Nephron (organoid): ENCODE results near the gene SGPP2.
A peak's percentile ranks its signal among the peaks of the same experiment; 100 is the strongest.
"Not testable (repeated sequence)": the region's sequence is repeated elsewhere in the genome, so short reads cannot be mapped to it uniquely, and the experiment has no call there.

Source experiments
- H3K27ac Mint-ChIP-seq, 3 experiments: 2 replicates each; pipeline ENCODE4 v1.8.0; 2020; ENCODE audit warnings: mixed read lengths in 3 of 3, mild to moderate bottlenecking in 2 of 3, moderate library complexity in 1 of 3
- H3K27me3 Mint-ChIP-seq: 2 replicates; pipeline ENCODE4 v1.8.0; 2021; ENCODE audit warnings: low read depth, mild to moderate bottlenecking, moderate library complexity, mixed read lengths
- H3K36me3 Mint-ChIP-seq: 2 replicates; pipeline ENCODE4 v1.8.0; 2020; ENCODE audit warnings: low read depth, mixed read lengths
- H3K4me1 Mint-ChIP-seq: 2 replicates; pipeline ENCODE4 v1.8.0; 2020; ENCODE audit warnings: mixed read lengths
- H3K4me3 Mint-ChIP-seq, 3 experiments: 2 replicates each; pipeline ENCODE4 v1.8.0; 2020; ENCODE audit warnings: mild to moderate bottlenecking in 3 of 3, mixed read lengths in 3 of 3, moderate library complexity in 2 of 3
- H3K9me3 Mint-ChIP-seq: 2 replicates; pipeline ENCODE4 v1.8.0; 2020; ENCODE audit warnings: mixed read lengths
- TF ChIP-seq, protein P1 (sequence below), 3 experiments: fragments of 200-600 bp; sonication (generic); IDR thresholded peaks; one replicate each; pipeline ENCODE4 v1.5.0; 2021; ENCODE audit warnings: antibody characterized with exemption in 3 of 3; ENCODE audit not compliant: unreplicated experiment in 3 of 3

The SGPP2 gene

DNA sequence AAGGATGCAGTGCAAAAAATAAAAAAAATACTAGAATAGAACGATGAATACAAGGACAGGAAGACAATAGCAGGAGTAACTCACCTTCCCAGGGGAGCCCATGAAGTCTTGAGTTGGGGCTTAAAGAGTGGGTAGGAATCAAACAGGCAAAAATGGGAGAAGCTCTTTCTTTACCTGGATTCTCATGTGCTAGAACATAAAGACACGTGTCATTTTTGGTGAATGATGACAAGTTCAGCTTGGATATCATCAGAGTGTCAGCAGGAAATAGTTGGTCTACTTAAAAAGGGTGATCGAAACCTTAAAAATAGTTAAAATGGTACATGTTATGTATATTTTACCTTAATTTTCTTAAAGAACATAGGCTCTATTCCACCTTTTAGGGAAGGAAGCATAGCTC lies 5.7 kb downstream of the SGPP2 start:
- no peak overlapping the region for H3K27ac Mint-ChIP-seq
- no peaks in the 10 kb centered on the region for H3K9me3 Mint-ChIP-seq
- TF ChIP-seq, protein P1, sequence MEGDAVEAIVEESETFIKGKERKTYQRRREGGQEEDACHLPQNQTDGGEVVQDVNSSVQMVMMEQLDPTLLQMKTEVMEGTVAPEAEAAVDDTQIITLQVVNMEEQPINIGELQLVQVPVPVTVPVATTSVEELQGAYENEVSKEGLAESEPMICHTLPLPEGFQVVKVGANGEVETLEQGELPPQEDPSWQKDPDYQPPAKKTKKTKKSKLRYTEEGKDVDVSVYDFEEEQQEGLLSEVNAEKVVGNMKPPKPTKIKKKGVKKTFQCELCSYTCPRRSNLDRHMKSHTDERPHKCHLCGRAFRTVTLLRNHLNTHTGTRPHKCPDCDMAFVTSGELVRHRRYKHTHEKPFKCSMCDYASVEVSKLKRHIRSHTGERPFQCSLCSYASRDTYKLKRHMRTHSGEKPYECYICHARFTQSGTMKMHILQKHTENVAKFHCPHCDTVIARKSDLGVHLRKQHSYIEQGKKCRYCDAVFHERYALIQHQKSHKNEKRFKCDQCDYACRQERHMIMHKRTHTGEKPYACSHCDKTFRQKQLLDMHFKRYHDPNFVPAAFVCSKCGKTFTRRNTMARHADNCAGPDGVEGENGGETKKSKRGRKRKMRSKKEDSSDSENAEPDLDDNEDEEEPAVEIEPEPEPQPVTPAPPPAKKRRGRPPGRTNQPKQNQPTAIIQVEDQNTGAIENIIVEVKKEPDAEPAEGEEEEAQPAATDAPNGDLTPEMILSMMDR (IDR thresholded peaks at IDR 0.05; ENCODE audit: unreplicated experiment in 3 of 3), result no peak
- H3K36me3 Mint-ChIP-seq, result no peaks in the 10 kb centered on the region
- no peak overlapping the region for H3K4me3 Mint-ChIP-seq
- peaks cover 34% of the 10 kb centered on the region for H3K4me1 Mint-ChIP-seq
- H3K27me3 Mint-ChIP-seq, result peaks cover 61% of the 10 kb centered on the region

- H3K27me3 Mint-ChIP-seq, result peaks cover 58% of the 10 kb centered on the region
- H3K9me3 Mint-ChIP-seq, result no peaks in the 10 kb centered on the region
These were observed 6.3 kb downstream of the SGPP2 start for GRCh38 chr2:222430681-222431080.

GRCh38 chr2:222431869-222432268 lies 7.5 kb downstream of the SGPP2 start:
- H3K4me1 Mint-ChIP-seq, result peaks cover 26% of the 10 kb centered on the region

More at GRCh38 chr2:222430681-222431080, 6.3 kb downstream of the SGPP2 start:
- TF ChIP-seq, protein P1 (IDR thresholded peaks at IDR 0.05; ENCODE audit: unreplicated experiment in 3 of 3), result no peak
- Mint-ChIP-seq H3K4me3 (no peak overlapping the region), H3K27ac (no peak overlapping the region), H3K36me3 (no peaks in the 10 kb centered on the region), H3K4me1 (peaks cover 30% of the 10 kb centered on the region)

DNA sequence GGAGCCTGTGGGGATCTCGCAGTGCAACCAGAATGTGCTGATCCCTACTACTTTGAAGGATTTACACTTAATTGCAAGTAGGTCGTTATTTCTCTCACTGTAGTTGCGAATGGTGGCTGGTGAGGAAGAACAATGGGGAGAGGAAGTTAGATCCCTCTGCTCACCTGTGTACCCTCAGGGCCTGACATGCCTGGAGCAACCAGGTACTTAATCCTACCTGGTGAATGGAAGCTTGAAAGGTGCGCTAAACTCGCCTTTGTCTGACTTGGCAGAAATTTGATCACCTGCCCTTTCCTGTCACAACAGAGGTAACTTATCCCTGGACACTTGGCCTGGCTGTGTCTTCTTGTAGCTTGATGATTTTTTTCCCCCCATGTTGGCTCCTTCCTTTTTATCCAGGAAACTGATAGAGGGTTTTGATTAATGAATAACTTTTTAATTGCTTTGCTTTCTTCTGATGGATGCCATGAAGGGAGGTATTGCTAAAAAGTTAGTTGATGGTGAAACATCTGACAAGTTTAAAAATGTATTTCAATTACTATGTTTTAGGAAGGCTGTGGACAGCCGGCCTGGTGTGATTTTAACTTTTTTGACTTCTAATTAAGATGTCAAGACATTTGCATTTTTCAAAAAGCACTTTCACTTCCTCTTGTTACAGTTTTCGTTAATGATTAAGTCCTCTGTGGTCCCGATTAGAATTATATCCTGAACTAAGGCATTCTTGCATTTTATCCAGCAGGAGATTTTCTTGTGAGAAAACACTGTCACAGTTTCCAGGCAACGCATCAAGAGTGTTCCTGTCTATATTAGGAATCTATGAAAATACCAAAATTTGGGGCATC lies 9.2 kb downstream of the SGPP2 start:
- peaks cover 41% of the 10 kb centered on the region for H3K27me3 Mint-ChIP-seq
- peak overlapping the region in 1 of 3 experiments; percentile 9 for H3K4me3 Mint-ChIP-seq
- H3K4me1 Mint-ChIP-seq, result peaks cover 18% of the 10 kb centered on the region
- H3K9me3 Mint-ChIP-seq, result no peaks in the 10 kb centered on the region
- no peaks in the 10 kb centered on the region for H3K36me3 Mint-ChIP-seq
- TF ChIP-seq, protein P1 (IDR thresholded peaks at IDR 0.05; ENCODE audit: unreplicated experiment in 3 of 3), result no peak
- peak overlapping the region; percentile 85 to 97 (median 90) for H3K27ac Mint-ChIP-seq

More at GRCh38 chr2:222431869-222432268, 7.5 kb downstream of the SGPP2 start:
- Mint-ChIP-seq H3K36me3 (no peaks in the 10 kb centered on the region), H3K27ac (peak overlapping the region; percentile 33 to 97 (median 90)), H3K4me3 (no peak overlapping the region), H3K27me3 (peaks cover 51% of the 10 kb centered on the region), H3K9me3 (no peaks in the 10 kb centered on the region)
- TF ChIP-seq, protein P1 (IDR thresholded peaks at IDR 0.05; ENCODE audit: unreplicated experiment in 3 of 3), result no peak

- H3K27ac Mint-ChIP-seq, result peak overlapping the region; percentile 85 to 97 (median 90)
- TF ChIP-seq, protein P1 (IDR thresholded peaks at IDR 0.05; ENCODE audit: unreplicated experiment in 3 of 3), result no peak
- no peaks in the 10 kb centered on the region for H3K9me3 Mint-ChIP-seq
- H3K36me3 Mint-ChIP-seq, result no peaks in the 10 kb centered on the region
- peaks cover 36% of the 10 kb centered on the region for H3K27me3 Mint-ChIP-seq
- peaks cover 18% of the 10 kb centered on the region for H3K4me1 Mint-ChIP-seq
- no peak overlapping the region for H3K4me3 Mint-ChIP-seq
These were observed 9.9 kb downstream of the SGPP2 start for GRCh38 chr2:222434204-222434603.

- H3K27me3 Mint-ChIP-seq, result peaks cover 29% of the 10 kb centered on the region
- H3K4me3 Mint-ChIP-seq, H3K36me3 Mint-ChIP-seq, H3K9me3 Mint-ChIP-seq: not testable (repeated sequence)
- H3K27ac Mint-ChIP-seq, result peak overlapping the region; percentile 15 to 90 (median 26)
- peaks cover 25% of the 10 kb centered on the region for H3K4me1 Mint-ChIP-seq
These were observed 11.2 kb downstream of the SGPP2 start for GRCh38 chr2:222435400-222436039.
